ENCODE measurements around the gene NUMA1. TPM values are rescaled to one million over a fixed set of nuclear protein-coding genes. Genes with fewer than 3 reads are reported as not detected.

Gene NUMA1, protein sequence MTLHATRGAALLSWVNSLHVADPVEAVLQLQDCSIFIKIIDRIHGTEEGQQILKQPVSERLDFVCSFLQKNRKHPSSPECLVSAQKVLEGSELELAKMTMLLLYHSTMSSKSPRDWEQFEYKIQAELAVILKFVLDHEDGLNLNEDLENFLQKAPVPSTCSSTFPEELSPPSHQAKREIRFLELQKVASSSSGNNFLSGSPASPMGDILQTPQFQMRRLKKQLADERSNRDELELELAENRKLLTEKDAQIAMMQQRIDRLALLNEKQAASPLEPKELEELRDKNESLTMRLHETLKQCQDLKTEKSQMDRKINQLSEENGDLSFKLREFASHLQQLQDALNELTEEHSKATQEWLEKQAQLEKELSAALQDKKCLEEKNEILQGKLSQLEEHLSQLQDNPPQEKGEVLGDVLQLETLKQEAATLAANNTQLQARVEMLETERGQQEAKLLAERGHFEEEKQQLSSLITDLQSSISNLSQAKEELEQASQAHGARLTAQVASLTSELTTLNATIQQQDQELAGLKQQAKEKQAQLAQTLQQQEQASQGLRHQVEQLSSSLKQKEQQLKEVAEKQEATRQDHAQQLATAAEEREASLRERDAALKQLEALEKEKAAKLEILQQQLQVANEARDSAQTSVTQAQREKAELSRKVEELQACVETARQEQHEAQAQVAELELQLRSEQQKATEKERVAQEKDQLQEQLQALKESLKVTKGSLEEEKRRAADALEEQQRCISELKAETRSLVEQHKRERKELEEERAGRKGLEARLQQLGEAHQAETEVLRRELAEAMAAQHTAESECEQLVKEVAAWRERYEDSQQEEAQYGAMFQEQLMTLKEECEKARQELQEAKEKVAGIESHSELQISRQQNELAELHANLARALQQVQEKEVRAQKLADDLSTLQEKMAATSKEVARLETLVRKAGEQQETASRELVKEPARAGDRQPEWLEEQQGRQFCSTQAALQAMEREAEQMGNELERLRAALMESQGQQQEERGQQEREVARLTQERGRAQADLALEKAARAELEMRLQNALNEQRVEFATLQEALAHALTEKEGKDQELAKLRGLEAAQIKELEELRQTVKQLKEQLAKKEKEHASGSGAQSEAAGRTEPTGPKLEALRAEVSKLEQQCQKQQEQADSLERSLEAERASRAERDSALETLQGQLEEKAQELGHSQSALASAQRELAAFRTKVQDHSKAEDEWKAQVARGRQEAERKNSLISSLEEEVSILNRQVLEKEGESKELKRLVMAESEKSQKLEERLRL (N-terminal part only)
- 100 to 1,000 TPM; 200 to 201 TPM for total RNA-seq

DNA sequence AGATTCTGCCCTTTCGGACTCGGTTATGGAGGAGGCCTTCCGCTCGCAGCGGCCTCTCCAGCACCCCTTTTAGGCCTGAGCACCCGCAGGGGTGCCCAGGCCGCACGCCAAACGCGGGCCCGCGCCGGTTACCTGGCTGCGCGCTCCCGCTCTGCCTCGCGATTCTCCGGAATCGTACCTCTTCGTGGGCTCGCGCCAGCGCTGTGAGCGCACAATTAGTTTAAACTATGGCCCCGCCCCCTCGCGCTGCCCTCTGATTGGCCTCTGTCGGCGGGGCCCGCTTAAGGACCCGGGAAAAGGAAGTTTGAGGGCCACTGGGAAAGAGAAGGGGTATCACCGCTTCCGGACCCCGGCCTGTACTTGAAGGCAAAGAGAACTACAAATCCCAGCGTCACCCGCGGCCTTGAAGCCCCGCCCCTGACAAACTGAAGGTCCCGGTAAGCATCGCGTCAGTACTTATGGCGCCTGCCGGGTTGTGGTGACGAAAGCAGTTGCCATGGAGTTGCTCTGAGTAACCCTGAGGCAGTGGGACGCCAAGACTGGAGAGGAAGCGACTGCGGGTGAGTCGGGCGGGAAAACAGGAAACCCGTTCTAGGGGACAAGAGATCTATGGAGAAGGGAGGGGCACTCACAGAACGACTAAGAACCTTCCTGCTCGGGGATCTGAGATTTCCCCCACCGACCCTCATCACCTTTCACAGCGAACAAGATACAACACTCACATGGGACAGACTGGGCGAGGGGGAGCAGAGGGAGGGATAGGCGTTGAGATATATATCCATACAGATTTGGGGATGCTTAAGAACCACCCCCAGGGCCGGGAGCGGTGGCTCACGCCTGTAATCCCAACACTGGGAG, at the start of gene NUMA1, which contains the start of gene LRRC51:
NUMA1 (minus strand) TSS at position 217 of the 858 bp plus-strand sequence. CDS start 44,599 bp downstream, outside the sequence.
LRRC51 (plus strand) TSS at position 525 of the 858 bp plus-strand sequence. CDS start 8,234 bp downstream, outside the sequence.
- peak; percentile 100 for DNase-seq
- H3K9me3 Mint-ChIP-seq: no peaks in the 10 kb centered on the region
- H3K36me3 Mint-ChIP-seq (ENCODE audit: low read depth): peaks cover 19% of the 10 kb centered on the region
- H3K4me1 Mint-ChIP-seq: peaks cover 57% of the 10 kb centered on the region
- POLR2A ChIA-PET: interaction anchor here (0.9 to 2.9 kb wide), 9 partner anchors 10 to 152 kb away, joined by 5 to 33 read pairs (median 7); partner anchors contain the start of genes ANAPC15, LAMTOR1, RNF121 and XNDC1N
- no peaks in the 10 kb centered on the region for H3K27me3 Mint-ChIP-seq
- CTCF ChIA-PET: interaction anchor here (0.9 to 2.2 kb wide), 5 partner anchors 10 to 64 kb away, joined by 3 to 16 read pairs (median 6); no protein-coding TSS in a partner anchor
- peak within 1 kb of the TSS; percentile 90 for H3K27ac Mint-ChIP-seq
- peak within 1 kb of the TSS; percentile 88 for H3K4me3 Mint-ChIP-seq

- DNase-seq: no peak
Measured at GRCh38 chr11:72129381-72129780, 49.0 kb upstream of the NUMA1 start.

DNA sequence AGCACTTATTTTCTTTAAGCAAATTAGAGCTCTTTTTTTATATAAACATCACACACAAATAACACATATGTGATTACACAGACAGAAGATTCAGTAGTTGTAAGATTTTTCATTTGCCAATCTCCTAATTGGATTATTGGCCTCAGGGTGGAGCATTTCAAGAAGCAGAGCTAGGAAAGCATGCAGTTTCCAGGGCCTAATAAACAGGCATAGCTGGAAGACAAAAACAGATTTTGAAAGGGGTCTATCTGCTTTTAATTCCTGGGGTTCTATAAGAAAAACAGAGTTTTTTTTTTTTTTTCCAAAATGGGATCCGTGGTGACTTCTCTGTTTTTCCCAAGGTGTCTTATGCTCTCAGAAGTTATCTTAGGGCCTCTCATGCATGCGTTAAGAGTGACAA, 47.6 kb upstream of the NUMA1 start:
- Mint-ChIP-seq H3K4me3 (no peak overlapping the region), H3K27me3 (peaks cover 34% of the 10 kb centered on the region), H3K4me1 (no peaks in the 10 kb centered on the region), H3K27ac (no peak overlapping the region), H3K9me3 (peaks cover 24% of the 10 kb centered on the region), H3K36me3 (ENCODE audit: low read depth) (peaks cover 12% of the 10 kb centered on the region)
- ChIA-PET POLR2A (interaction anchor here (0.7 kb wide), 1 partner anchor 103 kb away, joined by 4 read pairs; no protein-coding TSS in a partner anchor), CTCF (interaction anchor here (1.2 kb wide), 1 partner anchor 16 kb away, joined by 4 read pairs; no protein-coding TSS in a partner anchor)
- no peak for DNase-seq

More at GRCh38 chr11:72129381-72129780, 49.0 kb upstream of the NUMA1 start:
- POLR2A ChIA-PET: no interaction called here
- Mint-ChIP-seq H3K4me3 (no peak overlapping the region), H3K27me3 (peaks cover 38% of the 10 kb centered on the region), H3K9me3 (peaks cover 24% of the 10 kb centered on the region), H3K36me3 (ENCODE audit: low read depth) (peaks cover 12% of the 10 kb centered on the region), H3K4me1 (no peaks in the 10 kb centered on the region), H3K27ac (no peak overlapping the region)
- CTCF ChIA-PET: interaction anchor here (0.9 to 2.4 kb wide), 2 partner anchors 15 to 54 kb away, joined by 3 to 11 read pairs; no protein-coding TSS in a partner anchor

DNA sequence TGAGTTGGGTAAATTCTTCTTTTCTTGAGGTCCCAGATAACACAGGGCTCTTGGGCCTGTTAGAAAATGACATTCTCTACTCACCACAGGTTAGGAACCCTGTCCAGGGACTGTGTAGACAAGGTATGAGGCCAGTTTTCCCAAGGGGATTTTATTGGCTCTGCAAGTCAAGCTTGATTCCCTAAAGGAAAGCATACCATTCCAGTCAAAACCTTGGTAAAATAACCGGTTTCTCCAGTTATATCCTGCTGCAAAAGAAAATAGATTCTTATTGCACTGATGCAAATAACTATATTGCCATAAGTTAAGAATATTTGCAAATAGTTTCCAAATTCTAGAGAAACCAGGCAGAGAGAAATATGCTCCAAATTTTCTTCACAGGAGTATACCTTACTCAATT, 45.6 kb upstream of the NUMA1 start:
- Mint-ChIP-seq H3K27ac (no peak overlapping the region), H3K4me3 (no peak overlapping the region), H3K36me3 (ENCODE audit: low read depth) (peaks cover 12% of the 10 kb centered on the region), H3K9me3 (peaks cover 24% of the 10 kb centered on the region), H3K4me1 (no peaks in the 10 kb centered on the region), H3K27me3 (peaks cover 22% of the 10 kb centered on the region)
- POLR2A ChIA-PET: interaction anchor here (3.1 kb wide), 1 partner anchor 13 kb away, joined by 11 read pairs; the partner anchor contains the start of gene ANAPC15
- DNase-seq: no peak
- CTCF ChIA-PET: interaction anchor here (1.3 kb wide), 1 partner anchor 18 kb away, joined by 8 read pairs; no protein-coding TSS in a partner anchor

DNA sequence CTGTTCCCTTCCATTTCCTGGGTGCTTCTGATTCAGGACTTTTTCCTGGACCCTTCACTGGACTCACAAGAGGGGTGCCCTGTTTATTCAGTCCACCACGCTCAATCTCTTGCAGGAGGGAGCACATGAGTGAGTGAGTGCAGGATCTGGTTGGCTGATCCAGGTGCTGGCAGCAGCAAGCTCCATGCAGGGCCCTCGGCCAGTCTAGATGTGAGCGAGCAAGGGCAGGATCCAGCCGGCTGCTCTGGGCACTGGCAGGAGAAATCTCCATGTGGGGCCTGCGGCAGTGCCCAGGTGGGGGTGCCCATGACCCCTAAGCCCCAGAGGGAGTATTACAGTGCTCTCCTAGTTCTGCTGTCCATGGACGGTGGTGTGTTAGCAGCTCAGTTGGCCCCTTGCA, 43.7 kb upstream of the NUMA1 start:
- Mint-ChIP-seq H3K27ac (no peak overlapping the region), H3K9me3 (peaks cover 18% of the 10 kb centered on the region), H3K36me3 (ENCODE audit: low read depth) (peaks cover 8% of the 10 kb centered on the region), H3K4me3 (no peak overlapping the region), H3K27me3 (peaks cover 16% of the 10 kb centered on the region), H3K4me1 (no peaks in the 10 kb centered on the region)
- ChIA-PET CTCF (no interaction called here), POLR2A (interaction anchor here (3.1 kb wide), 1 partner anchor 11 kb away, joined by 11 read pairs; the partner anchor contains the start of gene ANAPC15)
- DNase-seq: no peak

GRCh38 chr11:72123117-72123653, 42.8 kb upstream of the NUMA1 start:
- POLR2A ChIA-PET: interaction anchor here (2.3 kb wide), 1 partner anchor 10 kb away, joined by 6 read pairs; the partner anchor contains the start of gene ANAPC15
- CTCF ChIA-PET: interaction anchor here (1.0 kb wide), 1 partner anchor 35 kb away, joined by 3 read pairs; no protein-coding TSS in a partner anchor
- H3K4me3 Mint-ChIP-seq: no peak overlapping the region
- H3K36me3 Mint-ChIP-seq (ENCODE audit: low read depth): peaks cover 3% of the 10 kb centered on the region
- no peak overlapping the region for H3K27ac Mint-ChIP-seq
- DNase-seq: no peak
- peaks cover 12% of the 10 kb centered on the region for H3K9me3 Mint-ChIP-seq
- no peaks in the 10 kb centered on the region for H3K4me1 Mint-ChIP-seq
- peaks cover 8% of the 10 kb centered on the region for H3K27me3 Mint-ChIP-seq

GRCh38 chr11:72122607-72123006, 42.3 kb upstream of the NUMA1 start:
- no peak overlapping the region for H3K4me3 Mint-ChIP-seq
- ChIA-PET POLR2A (interaction anchor here (2.3 kb wide), 1 partner anchor 10 kb away, joined by 6 read pairs; the partner anchor contains the start of gene ANAPC15), CTCF (interaction anchor here (1.0 kb wide), 1 partner anchor 36 kb away, joined by 3 read pairs; no protein-coding TSS in a partner anchor)
- H3K36me3 Mint-ChIP-seq (ENCODE audit: low read depth): no peaks in the 10 kb centered on the region
- H3K27ac Mint-ChIP-seq: no peak overlapping the region
- DNase-seq: no peak
- no peaks in the 10 kb centered on the region for H3K4me1 Mint-ChIP-seq
- peaks cover 5% of the 10 kb centered on the region for H3K27me3 Mint-ChIP-seq
- peaks cover 9% of the 10 kb centered on the region for H3K9me3 Mint-ChIP-seq

- POLR2A ChIA-PET: no interaction called here
- no peaks in the 10 kb centered on the region for H3K36me3 Mint-ChIP-seq (ENCODE audit: low read depth)
- CTCF ChIA-PET: no interaction called here
- H3K27me3 Mint-ChIP-seq: peaks cover 4% of the 10 kb centered on the region
- H3K4me1 Mint-ChIP-seq: no peaks in the 10 kb centered on the region
- no peak overlapping the region for H3K27ac Mint-ChIP-seq
- H3K9me3 Mint-ChIP-seq: peaks cover 2% of the 10 kb centered on the region
- no peak overlapping the region for H3K4me3 Mint-ChIP-seq
- DNase-seq: no peak
Measured at GRCh38 chr11:72120930-72121329, 40.6 kb upstream of the NUMA1 start.

GRCh38 chr11:72119198-72119597, 38.9 kb upstream of the NUMA1 start:
- Mint-ChIP-seq H3K9me3 (no peaks in the 10 kb centered on the region), H3K36me3 (ENCODE audit: low read depth) (no peaks in the 10 kb centered on the region), H3K4me3 (no peak overlapping the region), H3K4me1 (no peaks in the 10 kb centered on the region), H3K27ac (no peak overlapping the region), H3K27me3 (no peaks in the 10 kb centered on the region)
- DNase-seq: no peak
- POLR2A ChIA-PET: no interaction called here
- CTCF ChIA-PET: interaction anchor here (1.3 to 1.6 kb wide), 2 partner anchors 25 to 94 kb away, joined by 3 to 5 read pairs; no protein-coding TSS in a partner anchor

DNA sequence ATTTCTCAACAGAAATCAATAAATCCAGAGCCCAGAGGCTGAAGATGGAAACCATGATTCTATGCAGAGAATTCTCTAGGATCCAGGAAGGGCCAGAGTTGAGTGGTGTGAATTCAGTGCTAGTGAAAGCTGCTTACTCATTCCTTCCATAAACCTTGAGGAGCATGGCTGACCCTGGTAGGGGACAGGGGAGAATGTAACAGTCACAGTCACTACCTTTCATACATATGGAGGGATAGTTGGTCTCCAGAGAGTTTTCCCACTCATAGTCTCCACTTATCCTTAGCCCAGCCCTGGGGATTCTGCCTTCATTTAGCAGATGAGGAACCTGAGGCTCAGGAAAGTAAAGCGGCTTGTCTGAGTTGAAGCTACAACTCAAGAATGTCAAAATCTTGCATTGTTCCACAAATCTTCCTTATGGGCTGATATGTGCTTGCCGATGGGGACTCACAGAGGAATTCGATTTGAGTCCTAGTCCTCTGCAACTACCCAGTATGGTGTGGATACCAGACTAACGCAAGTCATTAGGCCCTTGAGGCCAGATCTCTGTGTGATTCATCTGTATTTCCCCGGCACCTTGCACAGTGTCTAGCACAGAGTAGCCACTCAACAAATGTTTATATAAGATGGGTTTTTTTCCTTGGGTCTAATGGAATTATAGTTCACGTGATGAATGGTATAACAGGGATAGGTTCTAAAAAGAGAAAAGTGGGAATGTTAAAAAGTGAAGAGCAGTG, 35.8 kb upstream of the NUMA1 start:
- POLR2A ChIA-PET: interaction anchor here (1.8 kb wide), 1 partner anchor 14 kb away, joined by 3 read pairs; no protein-coding TSS in a partner anchor
- H3K36me3 Mint-ChIP-seq (ENCODE audit: low read depth): no peaks in the 10 kb centered on the region
- no peak for DNase-seq
- CTCF ChIA-PET: no interaction called here
- H3K27me3 Mint-ChIP-seq: no peaks in the 10 kb centered on the region
- no peaks in the 10 kb centered on the region for H3K9me3 Mint-ChIP-seq
- H3K4me1 Mint-ChIP-seq: peaks cover 16% of the 10 kb centered on the region
- no peak overlapping the region for H3K27ac Mint-ChIP-seq
- no peak overlapping the region for H3K4me3 Mint-ChIP-seq
